ENCODE data around the gene IDUA. TPM values are rescaled to one million over a fixed set of nuclear protein-coding genes. Genes with fewer than 3 reads are reported as not detected.

IDUA gene
- total and polyA plus RNA-seq, 4 donors: 3.0 to 4.5 (median 3.8) TPM

- no peak for DNase-seq (ENCODE audit: low spot score)
- H3K27ac ChIP-seq (ENCODE audit: low read depth in 1 of 2, low read length in 2 of 2): no peak overlapping the region
- no peaks in the 10 kb centered on the region for H3K27me3 ChIP-seq (ENCODE audit: control insufficient read depth in 4 of 4, insufficient read depth in 4 of 4, low read length in 3 of 4)
- peaks cover under 1 to 16% (median 12%) of the 10 kb centered on the region in 4 donors for H3K4me1 ChIP-seq (ENCODE audit: control insufficient read depth in 4 of 4, insufficient read depth in 4 of 4, low read length in 3 of 4)
- H3K9me3 ChIP-seq (ENCODE audit: control insufficient read depth in 4 of 4, low read length in 3 of 4): no peaks in the 10 kb centered on the region
- TF ChIP-seq MAX (IDR thresholded peaks at IDR 0.05): no peak
- TF ChIP-seq GABPA (IDR thresholded peaks at IDR 0.05 in 1 of 2, conservative IDR thresholded peaks at IDR 0.05 in 1 of 2): no peak
- no peak for TF ChIP-seq JUND (IDR thresholded peaks at IDR 0.05)
- no peak for TF ChIP-seq YY1 (IDR thresholded peaks at IDR 0.05)
- no peak for TF ChIP-seq RAD21 (IDR thresholded peaks at IDR 0.05)
- TF ChIP-seq ZBTB33 (IDR thresholded peaks at IDR 0.05): no peak
- no peak for TF ChIP-seq NR2F2 (IDR thresholded peaks at IDR 0.05)
- no peak for TF ChIP-seq REST (IDR thresholded peaks at IDR 0.05)
- no peak for TF ChIP-seq FOXA1 (IDR thresholded peaks at IDR 0.05)
- 7% methylated on average over 75 of the region's 75 CpGs for WGBS
- no peak overlapping the region for H3K9ac ChIP-seq (ENCODE audit: low read depth in 1 of 2, low read length in 2 of 2)
- H3K4me3 ChIP-seq (ENCODE audit: low read depth in 1 of 3, low read length in 3 of 3): peak overlapping the region in 1 of 3 donors; percentile 17
- H3K36me3 ChIP-seq (ENCODE audit: control insufficient read depth in 4 of 4, insufficient read depth in 3 of 4, low read depth in 1 of 4, low read length in 3 of 4): no peaks in the 10 kb centered on the region
These were observed 15.9 kb downstream of the IDUA start for GRCh38 chr4:1002631-1003251.

- DNase-seq (ENCODE audit: low spot score): no peak
- Histone ChIP-seq H3K4me3 (ENCODE audit: low read depth in 1 of 3, low read length in 3 of 3) (no peak overlapping the region), H3K9me3 (ENCODE audit: control insufficient read depth in 4 of 4, low read length in 3 of 4) (no peaks in the 10 kb centered on the region), H3K9ac (ENCODE audit: low read depth in 1 of 2, low read length in 2 of 2) (no peak overlapping the region), H3K36me3 (ENCODE audit: control insufficient read depth in 4 of 4, insufficient read depth in 3 of 4, low read depth in 1 of 4, low read length in 3 of 4) (no peaks in the 10 kb centered on the region), H3K27ac (ENCODE audit: low read depth in 1 of 2, low read length in 2 of 2) (no peak overlapping the region), H3K27me3 (ENCODE audit: control insufficient read depth in 4 of 4, insufficient read depth in 4 of 4, low read length in 3 of 4) (no peaks in the 10 kb centered on the region), H3K4me1 (ENCODE audit: control insufficient read depth in 4 of 4, insufficient read depth in 4 of 4, low read length in 3 of 4) (peaks cover 0 to 16% (median 10%) of the 10 kb centered on the region in 4 donors)
- WGBS: 39% methylated on average over 63 of the region's 63 CpGs
- TF ChIP-seq ATF3 (IDR thresholded peaks at IDR 0.05) (no peak), SP1 (IDR thresholded peaks at IDR 0.05) (no peak), TAF1 (conservative IDR thresholded peaks at IDR 0.05) (no peak), REST (IDR thresholded peaks at IDR 0.05) (no peak), MAX (IDR thresholded peaks at IDR 0.05) (no peak), CTCF (IDR thresholded peaks at IDR 0.05; ENCODE audit: low read depth, low read length, missing input control) (no peak), YY1 (IDR thresholded peaks at IDR 0.05) (no peak), GABPA (IDR thresholded peaks at IDR 0.05 in 1 of 2, conservative IDR thresholded peaks at IDR 0.05 in 1 of 2) (no peak), NR2F2 (IDR thresholded peaks at IDR 0.05) (no peak), FOXA1 (IDR thresholded peaks at IDR 0.05) (no peak), HNF4G (IDR thresholded peaks at IDR 0.05) (no peak), HNF4A (conservative IDR thresholded peaks at IDR 0.05) (no peak)
These were observed 16.6 kb downstream of the IDUA start for GRCh38 chr4:1003271-1004070.

Measured in liver (tissue), 9 donors.